Fibroblast of the aortic adventitia (primary cell): Measurements from ENCODE around the gene LMO7. TPM values are rescaled to one million over a fixed set of nuclear protein-coding genes. Genes with fewer than 3 reads are reported as not detected.

Experiments used
- DNase-seq: peaks from one replicate; pipeline ENCODE4 v3.0.0-alpha.2; 2010; ENCODE audit warnings: low read depth
- H3K4me3 ChIP-seq: 2 replicates; pipeline ENCODE4 v1.5.1; 2011; ENCODE audit warnings: low read depth, mild to moderate bottlenecking, control low read depth, low read length, moderate library complexity
- total RNA-seq: library from RNA; depleted of rRNA; stranded (reverse); fragments of >200 nt; gene quantifications from 2 replicates; pipeline ENCODE4 v1.2.3, GENCODE V29; 2012; ENCODE audit warnings: low replicate concordance
- TF ChIP-seq, protein P1 (sequence below): IDR thresholded peaks from 2 replicates; pipeline ENCODE4 v1.5.1; 2011; ENCODE audit warnings: mild to moderate bottlenecking, low read length, control low read depth, inconsistent platforms; ENCODE audit not compliant: insufficient read depth

LMO7 gene
- total RNA-seq, 1 donor = 221 TPM

- no peak overlapping the region for H3K4me3 ChIP-seq
- TF ChIP-seq, protein P1, sequence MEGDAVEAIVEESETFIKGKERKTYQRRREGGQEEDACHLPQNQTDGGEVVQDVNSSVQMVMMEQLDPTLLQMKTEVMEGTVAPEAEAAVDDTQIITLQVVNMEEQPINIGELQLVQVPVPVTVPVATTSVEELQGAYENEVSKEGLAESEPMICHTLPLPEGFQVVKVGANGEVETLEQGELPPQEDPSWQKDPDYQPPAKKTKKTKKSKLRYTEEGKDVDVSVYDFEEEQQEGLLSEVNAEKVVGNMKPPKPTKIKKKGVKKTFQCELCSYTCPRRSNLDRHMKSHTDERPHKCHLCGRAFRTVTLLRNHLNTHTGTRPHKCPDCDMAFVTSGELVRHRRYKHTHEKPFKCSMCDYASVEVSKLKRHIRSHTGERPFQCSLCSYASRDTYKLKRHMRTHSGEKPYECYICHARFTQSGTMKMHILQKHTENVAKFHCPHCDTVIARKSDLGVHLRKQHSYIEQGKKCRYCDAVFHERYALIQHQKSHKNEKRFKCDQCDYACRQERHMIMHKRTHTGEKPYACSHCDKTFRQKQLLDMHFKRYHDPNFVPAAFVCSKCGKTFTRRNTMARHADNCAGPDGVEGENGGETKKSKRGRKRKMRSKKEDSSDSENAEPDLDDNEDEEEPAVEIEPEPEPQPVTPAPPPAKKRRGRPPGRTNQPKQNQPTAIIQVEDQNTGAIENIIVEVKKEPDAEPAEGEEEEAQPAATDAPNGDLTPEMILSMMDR = no peak
- no peak for DNase-seq
Measured at GRCh38 chr13:75757336-75757735, 121.2 kb downstream of the LMO7 start.

- no peak overlapping the region for H3K4me3 ChIP-seq
- DNase-seq = no peak
- TF ChIP-seq, protein P1 = no peak
Measured at GRCh38 chr13:75759531-75759930, 123.4 kb downstream of the LMO7 start.

- H3K4me3 ChIP-seq = peak overlapping the region; percentile 22
- TF ChIP-seq, protein P1 = peak; percentile 25
- DNase-seq = no peak
Measured at GRCh38 chr13:75760131-75761021, 124.2 kb downstream of the LMO7 start.

- TF ChIP-seq, protein P1 = no peak
- peak; percentile 53 for DNase-seq
- H3K4me3 ChIP-seq = peak overlapping the region; percentile 46
Measured at GRCh38 chr13:75761369-75761768, 125.2 kb downstream of the LMO7 start.

DNA sequence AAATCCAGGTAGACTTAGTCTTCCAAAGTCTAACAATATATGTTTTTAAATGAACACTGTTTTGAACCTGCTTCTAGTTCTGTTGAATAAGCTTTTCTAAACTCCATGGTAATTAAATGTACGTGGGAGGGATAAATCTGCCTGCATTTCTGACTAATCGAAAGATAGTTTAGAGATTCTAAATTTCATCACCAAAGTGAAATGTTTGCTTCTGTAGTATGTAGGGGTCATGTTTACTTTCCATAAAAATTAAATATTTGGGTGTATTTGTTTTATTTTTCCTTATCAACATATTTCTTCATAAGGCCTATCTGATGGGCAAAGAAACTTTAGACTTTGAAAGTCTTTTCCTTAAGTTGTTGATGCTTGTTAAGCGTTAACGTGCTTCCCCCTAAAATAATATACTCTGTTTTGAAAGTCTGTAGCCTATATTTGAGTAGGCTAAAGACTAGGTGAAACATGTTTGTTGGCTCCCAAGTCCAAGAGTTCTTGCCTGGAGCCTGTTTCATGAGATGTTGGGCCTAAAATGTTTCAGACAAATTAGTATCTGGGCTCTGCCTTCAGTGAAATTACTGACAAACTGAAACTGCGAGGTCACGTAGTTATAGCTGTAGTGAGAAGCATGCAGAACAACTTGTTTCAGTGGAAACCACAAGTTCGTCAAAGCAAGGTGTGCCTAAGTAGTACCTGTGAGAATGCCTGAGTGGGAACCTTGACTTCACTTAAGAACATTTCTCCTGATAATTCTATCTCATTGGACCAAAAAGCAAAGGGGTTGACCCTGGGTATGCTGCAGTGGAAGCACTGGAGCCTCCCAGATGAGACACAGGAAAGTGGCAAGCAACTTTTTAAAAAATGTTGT is 126.2 kb downstream of the LMO7 start:
- H3K4me3 ChIP-seq = peak overlapping the region; percentile 38
- DNase-seq = peak; percentile 58

GRCh38 chr13:75762955-75763354 is 126.8 kb downstream of the LMO7 start:
- no peak for DNase-seq
- no peak overlapping the region for H3K4me3 ChIP-seq
- TF ChIP-seq, protein P1 = no peak

More for the DNA sequence above, 126.2 kb downstream of the LMO7 start:
- TF ChIP-seq, protein P1 = no peak
